ENCODE measurements around the gene VDR.

GRCh38 chr12:47808050-47808449, 96.7 kb downstream of the VDR start:
- TF ChIP-seq CTCF (IDR thresholded peaks at IDR 0.05) (no peak), POLR2A (IDR thresholded peaks at IDR 0.05) (no peak)
